DMS 273 treated with DMSO at 0.1 percent for 48 hours (cell line): ENCODE measurements around the gene TFEB.

Experiments
- DNase-seq: peaks from one replicate; lab custom pipeline; 2025; lab: John Stamatoyannopoulos, UW

Gene TFEB

DNA sequence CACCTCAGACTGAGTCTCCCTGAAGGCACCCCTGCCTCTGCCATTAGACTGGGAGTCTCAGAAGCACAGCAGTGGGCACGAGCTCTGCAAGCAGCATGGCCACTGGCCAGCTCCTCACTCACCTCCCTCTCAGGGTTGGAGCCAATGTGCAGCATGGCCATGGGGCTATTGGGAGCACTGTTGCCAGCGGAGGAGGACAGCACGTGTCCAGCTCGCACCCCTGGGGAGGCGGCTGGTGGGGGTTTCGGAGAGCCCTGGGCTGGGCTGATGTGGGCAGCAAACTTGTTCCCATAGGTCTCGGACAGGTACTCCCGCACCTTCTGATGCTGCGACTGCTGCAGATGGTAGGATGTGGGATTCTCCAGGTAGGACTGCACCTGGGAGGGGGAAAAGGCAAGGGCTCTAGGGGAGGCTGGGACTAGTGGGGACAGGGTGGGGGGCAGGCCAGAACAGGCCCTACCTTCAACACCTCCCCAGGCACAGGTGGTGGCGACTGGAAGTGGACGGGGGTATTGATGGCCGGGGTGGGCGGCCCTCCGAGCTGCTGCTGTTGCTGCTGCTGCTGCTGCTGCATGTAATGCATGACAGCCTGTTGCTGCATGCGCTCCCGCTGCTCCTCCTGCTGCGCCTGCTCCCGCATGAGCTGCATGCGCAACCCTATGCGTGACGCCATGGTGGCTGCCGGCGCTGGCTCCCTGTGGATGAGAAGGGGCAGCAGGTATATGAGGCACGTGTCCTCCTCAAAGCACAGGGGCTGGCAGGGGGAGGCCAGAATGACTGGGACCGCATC, 44.7 kb downstream of the TFEB start:
- DNase-seq, result no peak

DNA sequence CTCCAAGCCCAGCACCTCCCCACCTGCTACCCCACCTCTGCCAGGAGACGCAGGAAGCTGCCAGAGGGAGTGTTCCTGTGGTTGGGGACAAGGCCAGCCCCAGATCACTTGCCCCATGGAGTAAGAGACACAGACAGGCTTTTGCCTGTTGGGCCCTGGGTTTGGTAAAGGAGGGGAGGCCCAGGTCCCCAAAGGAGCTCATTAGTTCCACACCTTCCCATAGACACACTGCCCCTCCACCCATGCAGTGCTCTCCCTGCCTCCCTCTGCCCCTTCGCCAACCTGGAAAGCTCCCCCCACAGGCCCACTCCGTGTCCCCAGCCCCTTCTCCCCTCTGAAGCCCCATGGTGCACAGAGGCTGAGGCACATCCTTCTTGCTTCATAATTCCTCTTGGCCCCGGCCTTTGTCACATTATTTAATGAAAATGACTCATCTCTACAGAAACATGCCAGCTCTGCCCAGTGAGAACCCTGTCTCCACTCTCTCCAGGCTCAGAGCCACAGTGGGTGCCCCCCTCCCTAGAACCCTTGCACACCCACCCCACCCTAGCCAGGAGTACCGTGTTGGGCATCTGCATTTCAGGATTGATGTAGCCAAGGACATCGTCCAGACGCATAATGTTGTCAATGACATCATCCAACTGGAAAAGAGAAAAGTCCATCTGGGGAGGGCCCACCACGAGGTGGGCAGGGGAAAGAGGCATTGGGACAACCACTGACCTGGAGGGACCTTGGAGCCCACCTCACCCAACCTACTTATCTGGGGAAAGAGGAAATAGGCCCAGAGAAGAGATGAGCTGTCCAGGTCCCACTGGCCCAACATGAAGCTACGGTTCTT, 46.0 kb downstream of the TFEB start:
- no peak for DNase-seq

DNA sequence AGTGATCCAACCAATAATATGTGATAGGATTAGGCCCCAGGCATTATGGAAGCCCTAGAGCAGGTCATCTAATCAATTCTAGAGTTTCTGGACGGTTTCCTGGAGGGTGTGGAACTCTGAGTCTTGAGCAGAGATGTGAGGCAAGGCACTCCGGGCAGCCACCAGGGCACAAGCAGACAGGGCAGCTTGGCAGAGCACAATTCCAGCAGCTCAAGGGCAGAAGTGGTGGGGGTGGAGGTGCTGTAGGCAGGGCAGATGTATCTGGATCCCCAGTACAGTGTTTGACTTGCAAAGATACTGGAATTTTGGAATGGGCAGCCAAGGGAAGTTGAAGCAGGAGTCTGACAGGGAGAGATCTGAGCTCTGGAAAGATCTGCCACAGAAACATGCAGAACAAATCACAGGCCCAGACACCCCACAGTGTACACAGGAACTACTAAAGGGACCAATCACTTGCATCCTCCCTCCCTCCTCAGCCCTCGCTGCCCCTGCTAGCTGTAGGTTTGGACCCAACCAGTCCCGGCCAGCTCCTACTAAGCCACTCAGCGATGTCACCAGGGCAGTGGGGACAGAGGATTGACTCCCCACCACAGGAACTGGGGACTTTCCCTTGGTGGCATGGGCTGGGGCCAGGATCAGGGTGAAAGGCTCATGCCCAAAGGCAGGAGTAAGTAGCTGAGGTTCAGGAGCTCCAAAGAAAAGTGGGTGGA, 47.0 kb downstream of the TFEB start:
- no peak for DNase-seq

DNA sequence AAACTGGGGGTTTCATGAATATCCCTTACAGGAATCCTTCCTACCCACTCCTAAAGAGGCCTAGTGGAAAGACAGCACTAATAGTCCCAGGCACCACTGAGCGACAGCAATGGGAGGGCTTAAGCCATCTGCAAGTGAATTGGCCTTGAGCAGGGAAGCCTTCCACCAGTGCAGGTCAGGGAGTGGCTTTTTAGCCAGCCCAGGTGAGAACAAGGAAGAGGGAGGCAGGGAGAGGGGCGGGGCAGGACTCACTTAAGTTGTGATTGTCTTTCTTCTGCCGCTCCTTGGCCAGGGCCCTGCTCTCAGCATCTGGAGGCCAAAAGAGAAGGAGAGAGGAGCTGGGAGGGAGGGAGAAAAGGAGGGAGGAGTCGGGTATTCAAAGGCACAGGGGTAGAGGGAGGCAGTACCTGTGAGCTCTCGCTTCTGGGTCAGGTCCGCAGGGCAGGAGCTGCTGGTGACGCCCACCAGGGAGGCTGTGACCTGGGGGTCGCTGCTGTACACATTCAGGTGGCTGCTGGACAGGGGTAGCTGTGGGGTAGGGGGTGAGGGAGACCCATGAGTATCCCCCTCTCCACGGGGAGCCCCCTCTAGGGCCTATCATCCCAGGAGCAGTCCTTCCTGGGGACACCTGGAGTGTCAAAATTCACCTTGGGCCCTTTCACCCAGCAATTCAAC, 47.8 kb downstream of the TFEB start:
- DNase-seq, result no peak

DNA sequence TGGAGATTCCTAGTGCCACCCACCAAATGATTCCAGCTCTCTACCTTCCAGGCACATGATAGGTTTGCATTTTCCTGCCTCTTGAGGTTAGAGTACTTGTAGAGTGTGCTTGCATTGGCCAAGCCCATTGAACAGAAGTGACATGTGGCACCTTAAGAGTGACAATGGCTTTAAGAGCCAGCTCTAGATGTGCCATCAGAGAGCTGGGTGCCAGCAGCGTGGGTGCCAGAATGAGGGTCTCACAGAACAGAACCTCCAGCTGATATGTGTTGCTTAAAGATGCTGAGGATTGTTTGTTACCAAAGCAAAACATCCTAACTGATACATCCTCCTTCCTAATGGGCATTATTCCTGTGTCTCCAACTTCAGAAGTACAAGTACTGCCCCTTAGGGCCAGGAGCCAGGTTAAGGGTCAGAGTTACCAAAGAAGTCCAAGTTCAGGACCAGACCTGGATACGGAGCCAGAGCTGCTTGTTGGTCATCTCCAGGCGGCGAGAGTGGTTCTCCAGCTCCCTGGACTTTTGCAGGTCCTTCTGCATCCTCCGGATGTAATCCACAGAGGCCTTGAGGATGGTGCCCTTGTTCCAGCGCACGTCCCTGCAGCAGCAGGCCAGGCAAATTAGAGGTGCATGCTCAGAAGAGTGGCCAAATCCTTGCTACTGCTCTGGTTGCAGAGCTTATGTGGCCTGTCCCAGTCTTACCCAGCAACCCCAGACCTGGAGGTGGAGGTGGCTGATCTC, 49.6 kb downstream of the TFEB start:
- no peak for DNase-seq

DNA sequence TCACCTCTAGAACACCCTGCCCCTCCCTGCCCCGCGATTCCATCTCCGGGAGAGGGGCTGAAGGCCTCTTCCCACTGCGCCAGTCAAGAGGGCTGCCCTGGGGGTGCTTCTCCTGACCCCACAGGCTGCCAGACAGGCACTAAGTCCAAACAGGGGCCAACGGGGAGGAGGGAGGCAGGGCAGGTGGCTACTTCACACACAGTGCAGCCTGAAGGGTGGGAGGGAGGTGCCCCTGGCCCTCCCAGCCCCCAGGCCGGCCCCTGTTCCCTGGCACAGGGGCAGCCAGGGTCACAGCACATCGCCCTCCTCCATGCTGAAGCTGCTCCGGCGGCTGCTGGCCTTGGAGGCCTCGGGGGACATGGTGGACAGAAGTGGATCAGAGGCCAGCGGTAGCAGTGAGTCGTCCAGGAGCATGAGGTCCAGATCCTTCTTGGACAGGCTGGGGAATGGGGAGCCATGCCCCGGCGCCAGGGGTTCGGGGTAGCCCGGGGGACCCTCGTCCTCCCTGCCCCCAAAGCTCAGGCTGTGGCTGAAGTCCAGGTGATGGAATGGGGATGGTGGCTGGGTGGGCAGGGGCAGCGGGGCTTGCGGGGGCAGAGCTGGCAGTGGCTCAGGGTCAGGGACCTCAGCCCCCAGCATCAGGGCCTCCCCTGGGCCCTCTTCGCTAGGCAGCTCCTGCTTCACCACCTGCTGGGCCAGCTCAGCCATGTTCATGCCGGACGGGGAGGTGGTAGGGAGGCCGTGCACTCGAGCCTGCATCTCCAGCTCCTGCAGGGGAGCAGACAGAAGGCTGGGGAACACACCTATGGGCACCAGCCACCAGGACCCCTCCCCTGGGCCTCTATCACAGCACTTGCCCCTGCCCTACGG, 50.9 kb downstream of the TFEB start:
- DNase-seq, result no peak

DNA sequence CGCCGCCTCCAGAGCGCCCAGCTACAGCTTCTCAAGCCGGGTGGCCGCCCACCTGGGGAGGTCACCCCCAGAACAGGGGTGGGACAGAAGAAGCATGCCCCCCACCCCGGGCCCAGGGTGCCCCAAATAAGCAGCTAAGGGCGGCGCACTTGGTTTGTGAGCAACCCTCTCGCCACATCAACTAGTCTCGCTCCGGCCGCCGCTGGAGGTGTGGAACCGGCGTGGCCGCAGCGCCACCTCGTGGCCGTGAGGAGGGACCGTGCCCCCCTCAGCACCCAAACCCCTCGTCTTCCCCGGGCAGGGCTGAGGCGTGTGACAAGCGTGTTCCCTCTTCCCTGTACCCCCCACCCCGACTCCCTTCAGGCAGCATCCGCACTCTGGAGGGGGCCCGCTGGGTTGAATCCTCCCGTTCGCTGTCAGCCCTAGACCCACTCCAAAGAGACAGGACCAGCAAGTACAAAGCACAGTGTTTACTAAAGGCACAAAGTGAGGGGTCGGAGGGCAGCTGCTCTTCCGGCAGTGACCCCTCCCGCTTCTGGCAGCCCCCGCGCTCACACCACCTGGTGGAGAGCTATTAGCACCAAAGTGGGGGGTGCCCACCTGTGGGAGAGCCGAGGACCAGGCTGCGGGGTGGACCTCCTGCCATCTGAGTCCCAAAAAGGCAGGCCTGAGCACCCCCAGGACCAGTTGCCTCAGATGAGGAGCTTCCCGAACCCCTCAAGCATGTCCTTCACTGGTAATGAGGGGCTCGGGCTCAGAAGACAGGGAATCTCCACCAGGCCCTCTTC, 51.7 kb downstream of the TFEB start:
- peak; percentile 15 for DNase-seq

DNA sequence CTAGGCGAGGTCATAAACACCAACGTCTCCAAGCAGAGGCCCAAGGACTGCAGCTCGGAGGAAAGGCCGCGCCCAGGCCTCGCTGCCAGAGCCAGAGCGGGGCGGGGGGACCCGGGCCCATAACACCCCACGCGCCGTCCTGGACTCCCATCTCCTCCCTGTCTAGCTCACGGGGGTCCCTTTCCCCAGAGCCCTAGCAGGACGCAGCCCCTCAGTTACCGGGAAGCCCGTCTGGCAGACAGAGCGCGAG, 52.2 kb downstream of the TFEB start:
- DNase-seq, result no peak

DNA sequence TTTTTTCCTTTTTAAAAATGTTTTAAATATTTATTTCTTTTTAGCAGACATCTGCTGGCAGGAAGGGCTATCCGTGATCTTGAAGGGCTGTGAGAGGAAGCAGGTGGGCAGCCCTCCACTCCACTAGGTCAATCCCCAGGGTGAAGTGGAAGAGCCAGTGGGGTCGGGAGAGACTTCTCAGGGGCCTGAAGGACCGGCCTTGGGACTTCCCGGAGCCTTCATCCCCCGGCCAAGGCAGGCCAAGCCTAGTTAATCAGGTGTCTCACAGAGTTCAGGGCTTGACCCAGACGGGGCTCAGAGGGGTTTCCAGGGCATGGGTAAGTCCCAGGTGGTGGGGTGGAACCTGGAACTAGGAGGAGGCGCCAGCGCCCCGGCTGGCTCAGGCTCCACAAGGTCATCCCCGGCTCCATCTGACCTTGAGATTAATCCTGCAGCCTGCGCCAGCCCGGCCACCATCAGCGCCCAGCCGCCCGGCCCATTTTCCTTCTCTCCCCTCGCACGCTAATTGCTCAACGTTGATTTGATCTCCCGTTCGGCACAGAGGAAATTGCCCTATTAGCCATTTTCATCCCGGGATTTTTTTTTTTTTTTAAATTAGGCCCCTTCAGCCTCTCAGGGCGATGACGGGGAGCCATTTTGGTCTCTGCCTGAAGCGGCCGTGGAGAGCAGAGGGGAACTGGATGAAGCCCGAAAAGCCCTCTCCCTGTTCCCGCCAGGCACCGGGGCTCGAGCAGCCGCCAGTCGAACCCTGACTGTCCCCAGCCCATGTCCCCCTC, 52.7 kb downstream of the TFEB start:
- DNase-seq, result no peak

DNA sequence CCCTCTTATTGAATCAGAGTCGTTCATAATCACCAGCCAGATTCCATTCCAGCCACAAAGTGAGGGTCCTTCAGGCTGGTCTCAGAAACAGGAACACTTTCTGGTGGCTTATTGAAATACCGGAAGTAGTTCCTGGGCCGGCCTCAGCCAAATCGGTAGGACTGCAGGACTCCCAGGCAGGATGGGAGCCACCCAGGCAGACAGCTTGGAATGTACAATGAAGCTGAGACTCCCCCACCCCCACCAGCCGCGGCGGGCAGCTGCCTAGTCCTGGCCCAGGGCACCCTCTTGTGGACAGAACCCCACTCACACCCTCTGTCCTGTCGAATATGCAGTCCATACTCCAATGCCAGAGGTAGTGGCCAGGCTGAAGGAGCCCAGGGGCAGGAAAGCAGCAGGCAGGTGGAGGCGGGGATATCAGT, 53.3 kb downstream of the TFEB start:
- DNase-seq, result peak; percentile 85

DNA sequence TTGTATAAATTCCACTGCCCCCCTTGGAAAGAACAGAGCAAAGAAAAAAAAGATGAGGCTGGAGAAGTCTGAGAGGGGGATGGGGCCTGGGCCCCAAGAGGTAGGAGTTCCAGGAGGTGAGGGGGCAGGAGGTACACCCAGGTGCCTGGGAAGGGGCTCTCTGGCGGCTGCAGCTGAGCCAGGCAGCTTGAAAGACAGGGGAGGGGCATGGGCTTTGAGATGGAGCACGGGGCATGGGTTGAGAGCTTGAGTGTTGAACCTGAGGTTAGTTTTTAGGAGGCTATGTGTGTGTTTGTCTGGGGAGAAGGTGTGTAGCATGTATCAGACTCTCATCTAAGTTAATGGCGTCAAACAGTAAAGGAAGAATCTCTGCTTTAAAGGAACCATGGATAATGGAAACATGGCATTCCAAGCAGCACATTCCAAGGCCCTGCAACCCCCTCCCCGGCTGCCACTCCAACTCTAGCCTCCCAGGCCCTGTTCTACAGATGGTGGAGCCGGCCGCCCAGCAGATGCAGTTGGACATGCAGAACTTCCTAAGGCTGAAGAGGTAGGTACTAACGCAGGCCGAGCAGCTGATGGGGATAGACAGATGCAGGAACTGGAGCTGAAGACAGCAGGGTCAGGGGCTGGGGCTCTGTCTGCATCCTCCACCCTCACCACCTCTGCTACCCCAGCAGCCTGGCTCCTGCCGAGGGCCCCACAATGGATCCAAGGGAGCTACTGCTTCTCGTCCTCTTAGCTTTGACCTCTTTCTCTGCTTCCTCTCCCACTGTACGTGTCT, 55.0 kb downstream of the TFEB start:
- DNase-seq, result no peak

DNA sequence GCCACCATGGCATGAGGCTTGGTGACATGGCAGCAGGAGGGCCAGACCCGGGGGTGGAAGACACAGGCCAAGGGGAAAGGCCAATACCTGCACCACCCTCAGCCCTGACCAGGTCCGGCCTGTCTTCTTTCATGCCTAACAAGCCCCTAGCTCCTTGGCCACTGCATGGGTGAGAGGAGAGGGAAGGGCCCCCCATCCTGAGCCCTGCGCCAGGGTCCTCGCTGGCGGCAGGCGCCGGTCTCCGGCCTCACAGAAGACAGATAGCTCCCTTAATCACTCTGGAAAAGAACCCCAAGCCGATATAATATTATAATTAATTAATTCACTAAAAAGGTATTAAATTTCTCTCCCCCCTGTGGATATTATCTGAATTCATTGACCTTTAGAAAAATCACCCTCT, 55.7 kb downstream of the TFEB start:
- DNase-seq, result no peak

DNA sequence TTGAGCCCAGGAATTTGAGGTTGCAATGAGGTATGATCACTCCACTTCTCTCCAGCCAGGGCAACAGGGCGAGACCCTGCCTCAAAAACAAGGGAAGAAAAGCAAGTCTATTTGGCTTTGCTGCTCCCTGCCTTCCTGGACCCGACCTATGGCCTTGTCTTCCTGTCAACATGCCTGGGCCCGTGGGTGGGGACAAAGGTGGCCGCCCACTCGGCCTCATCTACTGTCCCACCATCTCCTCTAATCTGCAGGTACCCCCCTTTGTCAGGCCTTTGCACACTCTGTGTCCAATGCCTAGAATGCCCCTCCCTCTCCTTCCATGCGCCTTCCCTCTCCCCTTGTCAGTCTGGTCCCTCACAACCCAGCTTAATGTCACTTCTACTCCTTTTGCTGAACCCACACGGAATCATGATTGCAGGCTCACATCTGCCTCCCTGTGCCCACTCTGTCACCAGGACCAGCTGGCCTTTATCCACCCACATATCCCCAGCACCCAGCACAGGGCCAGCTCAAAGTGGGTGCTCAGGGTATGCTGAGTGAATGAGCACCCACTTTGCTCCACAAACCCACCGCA, 56.8 kb downstream of the TFEB start:
- DNase-seq, result no peak

DNA sequence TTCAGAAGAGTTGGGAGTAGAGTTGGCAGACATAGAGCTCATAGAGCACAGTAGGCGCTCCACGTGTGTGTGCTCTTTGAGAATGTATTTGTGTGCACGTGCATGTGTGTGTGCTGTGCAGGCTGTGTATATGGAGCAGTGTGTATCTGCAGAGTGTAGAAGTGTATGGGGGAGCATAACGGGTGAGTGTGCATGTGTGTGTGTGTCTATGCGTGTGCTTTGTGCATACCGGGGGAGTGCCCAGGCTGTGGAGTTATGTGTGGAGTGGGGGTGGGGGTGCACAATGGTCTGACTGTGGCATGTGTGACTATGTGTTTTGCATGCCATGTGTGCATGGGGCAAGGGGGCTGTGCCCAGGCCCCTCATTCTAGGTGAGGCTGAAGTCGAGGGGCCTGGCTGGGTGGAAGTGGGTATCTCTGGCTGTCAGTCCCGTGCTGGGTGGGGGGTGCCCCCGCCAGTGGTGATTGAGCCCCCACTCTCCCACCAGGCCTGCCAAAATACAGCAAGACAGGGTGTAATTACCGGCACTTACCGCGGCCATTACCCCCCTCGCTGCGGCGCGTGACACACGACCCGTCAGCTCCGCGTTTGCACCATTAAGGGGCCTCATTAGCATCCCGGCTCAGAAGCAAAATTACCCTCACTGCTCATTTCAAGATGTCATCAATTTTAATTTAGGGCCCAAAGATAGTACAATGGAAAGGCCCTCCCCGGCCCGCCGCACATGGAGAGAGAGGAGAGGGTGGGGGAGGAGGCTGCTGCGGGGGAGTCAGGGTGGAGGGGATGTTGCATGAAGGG, 58.1 kb downstream of the TFEB start:
- DNase-seq, result no peak

DNA sequence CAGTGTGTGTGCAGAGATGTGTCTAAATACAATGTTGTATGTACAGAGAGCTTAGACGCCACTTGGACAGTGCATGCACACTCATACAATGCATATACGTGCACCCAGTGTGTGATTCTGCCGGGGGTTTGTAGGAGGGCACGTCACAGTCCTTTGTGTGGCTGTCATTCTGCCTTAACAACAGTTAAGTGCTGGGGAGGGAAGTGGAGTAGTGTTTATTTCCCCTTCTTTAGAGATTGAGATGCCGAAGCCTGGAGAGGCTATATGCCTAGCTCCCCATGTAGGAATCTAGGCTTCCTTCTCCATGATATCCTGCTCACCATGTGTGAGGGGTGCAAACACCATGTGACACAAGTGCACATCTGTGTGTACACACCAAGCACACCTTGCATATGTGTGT, 59.0 kb downstream of the TFEB start:
- DNase-seq, result no peak

DNA sequence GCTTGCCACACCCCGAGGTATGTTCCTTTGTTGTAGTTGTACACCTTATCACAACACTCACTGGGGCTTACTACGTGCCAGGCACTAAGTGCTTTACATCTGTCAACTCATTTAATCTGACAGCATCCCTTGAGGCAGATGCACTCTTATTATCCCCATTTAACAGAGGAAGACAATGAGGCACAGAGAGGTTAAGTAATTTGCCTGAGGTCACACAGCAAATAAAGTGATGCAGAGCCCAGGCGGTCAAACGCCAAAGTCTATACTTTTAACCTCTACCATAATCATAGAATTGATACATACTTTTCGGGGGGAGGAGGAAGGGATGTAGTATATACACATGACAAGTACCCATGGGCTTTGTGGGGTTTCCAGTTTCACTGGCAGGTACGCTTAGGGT, 59.4 kb downstream of the TFEB start:
- no peak for DNase-seq

DNA sequence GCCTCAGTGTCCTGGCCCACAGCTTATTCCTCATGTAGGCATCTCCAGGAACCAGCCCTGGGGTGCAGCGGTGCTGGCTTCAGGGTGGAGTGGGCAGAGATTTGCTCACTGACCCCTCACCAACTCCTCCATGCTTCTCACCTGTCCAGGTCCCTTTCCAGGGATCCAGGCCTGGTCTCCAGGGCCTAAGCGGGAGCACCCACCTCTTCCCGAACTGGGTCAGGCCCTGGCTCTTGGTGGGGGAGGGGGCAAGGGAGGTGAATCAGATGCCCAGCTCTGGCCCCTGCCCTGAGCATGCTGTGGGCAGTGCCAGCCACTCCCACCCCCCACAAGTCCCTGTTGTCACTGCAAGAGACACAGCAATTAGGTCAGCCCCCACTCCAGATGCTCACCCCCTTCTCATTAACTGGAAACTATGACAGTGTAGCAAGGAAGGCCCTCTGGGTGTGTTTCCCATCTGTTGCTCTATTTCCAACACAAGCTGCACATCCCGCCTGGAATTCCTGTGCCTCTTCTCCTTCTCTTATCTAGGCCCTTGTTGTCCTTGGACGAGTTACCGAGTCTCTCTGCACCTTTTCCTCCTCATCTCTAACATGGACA, 60.1 kb downstream of the TFEB start:
- DNase-seq, result peak; percentile 96
